Loucy (cell line): ENCODE measurements around the gene EBF3.

ENCODE experiments used
- H2AFZ ChIP-seq: fragments of 200-600 bp; sonication (generic); 2 replicates; pipeline ENCODE4 v1.6.0; 2016; ENCODE audit warnings: antibody characterized with exemption, mild to moderate bottlenecking, low read length, moderate library complexity
- H3F3A ChIP-seq: fragments of 200-600 bp; 2 replicates; pipeline ENCODE4 v1.6.0; 2016; ENCODE audit warnings: antibody characterized with exemption, low read depth, mild to moderate bottlenecking
- H3K27me3 ChIP-seq: fragments of 200-600 bp; sonication (generic); 2 replicates; pipeline ENCODE4 v1.6.1; 2014; ENCODE audit warnings: low read length, mild to moderate bottlenecking; ENCODE audit not compliant: insufficient read depth, poor library complexity, severe bottlenecking
- H3K36me3 ChIP-seq: fragments of 200-600 bp; sonication (generic); 2 replicates; pipeline ENCODE4 v1.6.1; 2016; ENCODE audit warnings: low read length; ENCODE audit not compliant: insufficient read depth
- H3K4me1 ChIP-seq: fragments of 200-600 bp; sonication (generic); 2 replicates; pipeline ENCODE4 v1.5.1; 2014; ENCODE audit warnings: low read length, mild to moderate bottlenecking; ENCODE audit not compliant: insufficient read depth, poor library complexity, severe bottlenecking
- H3K4me2 ChIP-seq: fragments of 200-600 bp; sonication (generic); 2 replicates; pipeline ENCODE4 v1.6.0; 2014; ENCODE audit warnings: antibody characterized with exemption, low read length, low read depth, mild to moderate bottlenecking; ENCODE audit not compliant: poor library complexity, severe bottlenecking
- H3K4me3 ChIP-seq: fragments of 200-600 bp; sonication (generic); 2 replicates; pipeline ENCODE4 v1.5.1; 2014; ENCODE audit warnings: low read length, mild to moderate bottlenecking, mixed read lengths; ENCODE audit not compliant: poor library complexity, severe bottlenecking
- H3K79me2 ChIP-seq: fragments of 200-600 bp; sonication (generic); 2 replicates; pipeline ENCODE4 v1.6.1; 2014; ENCODE audit warnings: low read length; ENCODE audit not compliant: insufficient read depth
- H3K9ac ChIP-seq: fragments of 200-600 bp; sonication (generic); 2 replicates; pipeline ENCODE4 v1.6.0; 2014; ENCODE audit warnings: mild to moderate bottlenecking, low read depth, low read length, moderate library complexity; ENCODE audit not compliant: poor library complexity, severe bottlenecking
- H3K9me2 ChIP-seq: fragments of 200-600 bp; sonication (generic); replicated peaks from 2 replicates; pipeline ENCODE4 v1.6.1; 2016; ENCODE audit warnings: low read depth, low read length, mixed read lengths
- H3K9me3 ChIP-seq: fragments of 200-600 bp; sonication (generic); 2 replicates; pipeline ENCODE4 v1.6.1; 2014; ENCODE audit warnings: mild to moderate bottlenecking, antibody characterized with exemption, low read length, low read depth; ENCODE audit not compliant: insufficient read depth
- H4K20me1 ChIP-seq: fragments of 200-600 bp; sonication (generic); 2 replicates; pipeline ENCODE4 v1.6.0; 2014; ENCODE audit warnings: antibody characterized with exemption, low read length, mild to moderate bottlenecking; ENCODE audit not compliant: insufficient read depth, poor library complexity, severe bottlenecking
- CTCF ChIP-seq: fragments of 200-600 bp; sonication (generic); conservative IDR thresholded peaks from 2 replicates; pipeline ENCODE4 v1.5.1; 2014; ENCODE audit warnings: mild to moderate bottlenecking, antibody characterized with exemption, low read length
- EZH2phosphoT487 ChIP-seq: fragments of 200-600 bp; IDR thresholded peaks from 2 replicates; pipeline ENCODE4 v1.6.1; 2018; ENCODE audit warnings: antibody characterized with exemption, mild to moderate bottlenecking, moderate library complexity, borderline replicate concordance

Gene EBF3

GRCh38 chr10:129857242-129857960 lies 106.7 kb downstream of the EBF3 start:
- H3K4me2 ChIP-seq, result no peak overlapping the region
- TF ChIP-seq EZH2phosphoT487 (no peak), CTCF (no peak)
- H3F3A ChIP-seq, result no peaks in the 10 kb centered on the region

GRCh38 chr10:129855836-129856563 lies 108.1 kb downstream of the EBF3 start:
- H3K36me3 ChIP-seq, result no peaks in the 10 kb centered on the region

More at GRCh38 chr10:129857242-129857960, 106.7 kb downstream of the EBF3 start:
- Histone ChIP-seq H2AFZ (no peak overlapping the region), H3K9me3 (no peaks in the 10 kb centered on the region), H3K9ac (no peak overlapping the region), H3K4me3 (no peak overlapping the region), H3K79me2 (no peaks in the 10 kb centered on the region), H3K27me3 (no peaks in the 10 kb centered on the region), H3K9me2 (no peaks in the 10 kb centered on the region), H3K36me3 (no peaks in the 10 kb centered on the region), H4K20me1 (no peaks in the 10 kb centered on the region), H3K4me1 (no peaks in the 10 kb centered on the region)

More at GRCh38 chr10:129855836-129856563, 108.1 kb downstream of the EBF3 start:
- no peaks in the 10 kb centered on the region for H3K9me2 ChIP-seq
- no peaks in the 10 kb centered on the region for H3K79me2 ChIP-seq
- no peak overlapping the region for H3K4me3 ChIP-seq
- no peaks in the 10 kb centered on the region for H3K27me3 ChIP-seq
- H2AFZ ChIP-seq, result no peak overlapping the region
- no peaks in the 10 kb centered on the region for H3F3A ChIP-seq
- no peak overlapping the region for H3K4me2 ChIP-seq
- H4K20me1 ChIP-seq, result no peaks in the 10 kb centered on the region
- H3K9me3 ChIP-seq, result no peaks in the 10 kb centered on the region
- no peak overlapping the region for H3K9ac ChIP-seq
- no peak for TF ChIP-seq EZH2phosphoT487
- TF ChIP-seq CTCF, result no peak
- no peaks in the 10 kb centered on the region for H3K4me1 ChIP-seq
